Colonic mucosa (tissue), 4 donors: ENCODE data around the gene PTPRQ. TPM values are rescaled to one million over a fixed set of nuclear protein-coding genes. Genes with fewer than 3 reads are reported as not detected.

Experiments used
- DNase-seq: peaks from one replicate; pipeline ENCODE4 v3.0.0-alpha.2; 2020
- H3K27ac ChIP-seq: fragments of 200-600 bp; one replicate; pipeline ENCODE4 v1.8.0; 2021
- H3K27me3 ChIP-seq: fragments of 200-600 bp; one replicate; pipeline ENCODE4 v1.8.0; 2021
- H3K36me3 ChIP-seq: fragments of 200-600 bp; one replicate; pipeline ENCODE4 v1.8.0; 2021
- H3K4me1 ChIP-seq: fragments of 200-600 bp; one replicate; pipeline ENCODE4 v1.8.0; 2021; ENCODE audit warnings: mild to moderate bottlenecking
- H3K4me3 ChIP-seq: fragments of 200-600 bp; one replicate; pipeline ENCODE4 v1.8.0; 2021
- H3K9ac ChIP-seq, 2 donors: one replicate each; pipeline ENCODE4 v1.7.0; 2013; ENCODE audit warnings: control low read depth in 2 of 2, low read depth in 2 of 2, low read length in 2 of 2
- H3K9me3 ChIP-seq: fragments of 200-600 bp; one replicate; pipeline ENCODE4 v1.8.0; 2021
- CTCF ChIP-seq: fragments of 200-600 bp; IDR thresholded peaks from one replicate; pipeline ENCODE4 v1.8.0; 2022; ENCODE audit warnings: antibody characterized with exemption, mild to moderate bottlenecking
- intact Hi-C: fragments of 100-400 bp; cut with DNase I; formaldehyde crosslinking; loops from one replicate; pipeline ENCODE4 v1.14.1; 2022
- total RNA-seq, 2 donors: library from RNA; stranded (reverse); fragmentation: NEBNext Ultra II Directional in 1 of 2; extraction: Animal tissue kit (Norgen Biotek cat#: 25700) in 1 of 2; gene quantifications; one replicate each; pipeline ENCODE4 v1.2.1, GENCODE V29; 2021
- donor health status: healthy.
- donor health status: DM: no; HTN: no; CAD: no.
- donor health status: DM: no; HTN: no; CAD: no.

PTPRQ gene
- total RNA-seq, 2 donors from 2014 or later, result not detected

GRCh38 chr12:80690513-80690912, 246.5 kb downstream of the PTPRQ start:
- Histone ChIP-seq H3K9me3 (no peaks in the 10 kb centered on the region), H3K9ac (no peak overlapping the region), H3K27me3 (no peaks in the 10 kb centered on the region), H3K4me3 (no peak overlapping the region), H3K4me1 (no peaks in the 10 kb centered on the region), H3K27ac (no peak overlapping the region), H3K36me3 (no peaks in the 10 kb centered on the region)
- intact Hi-C loops, result no loop called here
- DNase-seq, result no peak
- no peak for TF ChIP-seq CTCF

- no peak overlapping the region for H3K9ac ChIP-seq
- DNase-seq, result no peak
- no peaks in the 10 kb centered on the region for H3K9me3 ChIP-seq
- H3K27ac ChIP-seq, result no peak overlapping the region
- intact Hi-C loops, result no loop called here
- H3K4me1 ChIP-seq, result no peaks in the 10 kb centered on the region
- no peak overlapping the region for H3K4me3 ChIP-seq
- H3K36me3 ChIP-seq, result no peaks in the 10 kb centered on the region
- no peaks in the 10 kb centered on the region for H3K27me3 ChIP-seq
- TF ChIP-seq CTCF, result no peak
Measured at GRCh38 chr12:80692114-80692513, 248.1 kb downstream of the PTPRQ start.

GRCh38 chr12:80697270-80697887, 253.3 kb downstream of the PTPRQ start:
- Histone ChIP-seq H3K9ac (no peak overlapping the region), H3K4me3 (no peak overlapping the region), H3K4me1 (no peaks in the 10 kb centered on the region), H3K9me3 (no peaks in the 10 kb centered on the region), H3K27ac (no peak overlapping the region), H3K27me3 (no peaks in the 10 kb centered on the region), H3K36me3 (no peaks in the 10 kb centered on the region)
- TF ChIP-seq CTCF, result no peak
- no peak for DNase-seq
- intact Hi-C loops, result no loop called here

GRCh38 chr12:80698256-80698655, 254.2 kb downstream of the PTPRQ start:
- H3K4me1 ChIP-seq, result no peaks in the 10 kb centered on the region
- H3K9me3 ChIP-seq, result no peaks in the 10 kb centered on the region
- H3K9ac ChIP-seq, result no peak overlapping the region
- no peak for DNase-seq
- no peak overlapping the region for H3K4me3 ChIP-seq
- intact Hi-C loops, result no loop called here
- TF ChIP-seq CTCF, result no peak
- H3K36me3 ChIP-seq, result no peaks in the 10 kb centered on the region
- no peak overlapping the region for H3K27ac ChIP-seq
- no peaks in the 10 kb centered on the region for H3K27me3 ChIP-seq

- no peaks in the 10 kb centered on the region for H3K36me3 ChIP-seq
- no peak overlapping the region for H3K9ac ChIP-seq
- no peak for TF ChIP-seq CTCF
- H3K4me1 ChIP-seq, result no peaks in the 10 kb centered on the region
- H3K4me3 ChIP-seq, result no peak overlapping the region
- no peak overlapping the region for H3K27ac ChIP-seq
- intact Hi-C loops, result no loop called here
- H3K9me3 ChIP-seq, result no peaks in the 10 kb centered on the region
- no peaks in the 10 kb centered on the region for H3K27me3 ChIP-seq
- no peak for DNase-seq
Measured at GRCh38 chr12:80698847-80699542, 255.0 kb downstream of the PTPRQ start.
